NCI-H1436 treated with DMSO at 0.1 percent for 48 hours (cell line): ENCODE results near the gene FGFBP2.
"Not testable (repeated sequence)": the region's sequence is repeated elsewhere in the genome, so short reads cannot be mapped to it uniquely, and the experiment has no call there.

Source experiments
- DNase-seq: peaks from one replicate; lab custom pipeline; 2025; lab: John Stamatoyannopoulos, UW

Gene FGFBP2

DNA sequence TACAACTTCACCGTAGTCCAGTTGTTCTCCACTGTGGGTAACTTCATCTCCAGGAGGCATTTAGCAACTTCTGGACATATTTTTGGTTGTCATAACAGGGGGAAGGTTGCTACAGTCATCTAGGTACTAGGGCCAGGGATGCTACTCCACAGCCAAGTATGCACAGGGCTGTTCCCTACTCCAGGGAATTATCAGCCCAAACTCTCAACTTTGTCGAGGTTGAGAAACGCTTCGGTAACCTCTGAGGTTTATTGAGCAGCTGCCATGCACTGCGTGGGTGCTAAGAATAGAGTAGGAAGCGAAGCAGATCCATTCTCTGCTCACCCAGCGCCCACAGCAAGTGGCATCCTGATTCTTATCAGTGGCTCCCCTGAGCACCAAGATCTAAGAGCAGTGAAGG lies 32.7 kb downstream of the FGFBP2 start:
- DNase-seq = no peak

DNA sequence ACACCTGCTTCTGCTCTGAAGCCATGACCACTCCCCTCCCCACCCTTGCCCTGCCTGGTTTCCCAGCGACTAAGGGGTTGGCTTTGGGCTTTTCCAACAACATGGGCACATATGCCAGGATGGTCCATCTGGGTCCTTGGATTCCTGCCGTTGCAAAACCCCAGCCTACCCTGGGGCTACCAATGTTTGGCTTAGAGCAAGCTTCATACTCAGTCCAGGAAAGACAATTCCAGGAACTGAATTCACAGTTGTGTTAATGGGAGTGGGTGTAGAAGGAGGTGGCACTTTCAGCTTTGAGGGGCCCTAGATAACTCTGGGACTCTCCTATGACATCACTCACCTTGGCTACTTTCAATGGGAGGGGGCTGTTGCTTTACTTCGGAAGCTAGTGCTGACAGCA lies 33.4 kb downstream of the FGFBP2 start:
- no peak for DNase-seq

- DNase-seq = no peak
Observed at GRCh38 chr4:15928883-15929282, 34.1 kb downstream of the FGFBP2 start.

DNA sequence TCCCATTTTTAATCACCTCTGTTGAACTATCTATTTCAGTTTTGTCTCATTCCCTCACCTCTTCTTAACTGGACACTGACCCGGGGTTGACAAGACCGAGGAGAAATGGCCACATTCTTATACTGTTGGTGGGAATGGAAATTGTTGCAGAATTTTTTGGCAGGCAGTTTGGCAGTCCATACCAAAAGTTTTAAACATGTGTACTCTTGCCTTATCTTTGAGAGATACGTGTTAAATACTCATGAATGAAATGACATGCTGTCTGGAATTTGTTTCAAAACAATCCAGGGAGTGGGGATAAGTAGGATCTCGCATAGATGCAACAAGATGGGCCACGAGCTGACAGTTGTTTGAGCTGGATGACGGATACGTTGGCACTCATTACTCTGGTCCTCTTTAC lies 36.5 kb downstream of the FGFBP2 start:
- DNase-seq = no peak

- DNase-seq = no peak
Observed at GRCh38 chr4:15925830-15926229, 37.1 kb downstream of the FGFBP2 start.

- DNase-seq = no peak
Observed at GRCh38 chr4:15921592-15921932, 41.4 kb downstream of the FGFBP2 start.

DNA sequence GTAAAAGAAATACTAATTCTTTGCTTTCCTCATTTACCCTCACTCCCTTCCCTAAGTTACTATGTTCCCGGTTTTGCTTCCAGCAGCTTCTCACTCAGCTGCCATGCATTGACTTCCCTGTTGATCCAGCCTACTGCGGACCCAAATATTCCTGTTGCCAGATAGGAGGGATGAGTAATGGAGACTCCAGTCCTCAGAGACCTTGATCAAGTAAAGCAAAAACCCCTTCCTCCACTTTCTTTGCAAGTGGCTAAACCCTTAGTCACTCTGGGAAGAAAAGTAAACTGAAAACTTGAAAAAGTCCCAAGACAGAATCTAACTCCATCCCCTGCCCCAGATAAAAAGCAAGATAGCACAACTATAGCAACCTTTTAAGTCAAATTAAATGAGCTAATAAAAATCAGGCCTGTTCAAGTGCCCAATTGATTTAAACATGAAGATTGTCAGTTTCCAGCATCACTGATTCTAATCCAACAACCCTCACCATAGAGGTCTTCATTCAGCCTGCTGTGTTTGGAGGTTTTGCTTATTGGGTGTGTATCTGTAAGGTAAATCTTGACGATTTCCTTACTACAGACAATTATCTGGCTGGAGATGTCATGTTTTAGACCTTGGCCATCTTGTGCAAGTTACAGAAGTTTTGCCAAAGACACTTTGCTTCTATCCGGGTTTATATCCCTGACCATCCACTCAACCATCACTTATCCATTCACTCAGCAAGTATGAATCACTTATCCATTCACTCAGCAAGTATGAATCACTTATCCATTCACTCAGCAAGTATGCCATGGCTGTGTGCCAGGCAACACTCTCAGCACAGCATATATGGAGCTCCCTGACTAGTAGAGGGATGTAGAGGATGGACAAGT lies 42.0 kb downstream of the FGFBP2 start:
- no peak for DNase-seq

GRCh38 chr4:15918484-15919129 lies 44.4 kb downstream of the FGFBP2 start:
- DNase-seq = no peak

DNA sequence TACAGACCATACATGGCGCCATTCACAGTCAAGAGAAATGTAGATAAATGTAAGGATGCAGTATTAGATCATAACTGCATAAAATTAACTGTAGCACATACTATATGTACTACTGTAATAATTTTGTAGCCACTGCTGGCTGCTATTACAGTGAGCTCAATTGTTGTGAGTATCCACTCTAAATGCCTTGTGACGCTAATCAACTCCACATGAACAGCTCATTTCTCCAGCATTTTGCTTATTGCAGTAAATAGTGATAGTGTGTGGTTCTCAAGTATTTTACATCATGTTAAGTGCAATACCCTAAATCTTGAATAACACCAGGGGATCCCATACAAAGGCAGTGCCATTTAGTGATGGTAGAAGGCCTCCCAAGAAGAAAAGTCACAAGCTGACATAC lies 45.7 kb downstream of the FGFBP2 start:
- DNase-seq = no peak

DNA sequence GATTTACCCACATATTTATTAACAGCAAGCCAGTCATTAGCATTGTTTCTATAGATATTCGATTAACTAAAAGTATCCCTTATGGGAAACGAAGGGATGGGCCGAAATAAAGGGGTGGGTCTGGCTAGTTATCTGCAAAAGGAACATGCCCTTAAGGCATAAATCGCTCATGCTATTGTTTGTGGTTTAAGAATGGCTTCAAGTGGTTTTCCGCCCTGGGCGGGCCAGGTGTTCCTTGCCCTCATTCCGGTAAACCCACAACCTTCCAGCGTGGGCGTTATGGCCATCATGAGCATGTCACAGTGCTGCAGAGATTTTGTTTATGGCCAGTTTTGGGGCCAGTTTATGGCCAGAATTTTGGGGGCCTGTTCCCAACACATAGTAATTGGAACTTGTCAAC lies 46.6 kb downstream of the FGFBP2 start:
- not testable (repeated sequence) for DNase-seq

GRCh38 chr4:15914736-15915135 lies 48.2 kb downstream of the FGFBP2 start:
- no peak for DNase-seq

DNA sequence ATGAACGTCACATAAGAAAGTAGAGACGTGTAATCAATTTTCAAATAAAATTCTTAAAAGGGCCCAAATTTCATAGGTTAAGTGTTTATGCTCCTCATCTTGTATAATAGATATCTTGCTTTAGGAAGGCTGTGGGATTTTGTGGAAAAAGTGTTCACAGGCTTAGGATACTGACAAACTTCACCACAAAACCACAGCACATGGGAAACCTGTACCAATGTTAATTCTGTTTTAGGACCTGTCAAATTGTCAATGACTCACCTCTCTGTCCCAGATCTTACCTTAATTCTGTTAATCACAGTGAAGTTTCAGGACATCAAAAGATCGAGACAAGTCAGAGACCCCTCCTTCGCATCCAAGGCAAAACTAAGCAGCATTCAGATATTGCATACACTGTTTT lies 48.7 kb downstream of the FGFBP2 start:
- no peak for DNase-seq

- no peak for DNase-seq
Observed at GRCh38 chr4:15913631-15913970, 49.4 kb downstream of the FGFBP2 start.

- no peak for DNase-seq
Observed at GRCh38 chr4:15912961-15913630, 49.9 kb downstream of the FGFBP2 start.

DNA sequence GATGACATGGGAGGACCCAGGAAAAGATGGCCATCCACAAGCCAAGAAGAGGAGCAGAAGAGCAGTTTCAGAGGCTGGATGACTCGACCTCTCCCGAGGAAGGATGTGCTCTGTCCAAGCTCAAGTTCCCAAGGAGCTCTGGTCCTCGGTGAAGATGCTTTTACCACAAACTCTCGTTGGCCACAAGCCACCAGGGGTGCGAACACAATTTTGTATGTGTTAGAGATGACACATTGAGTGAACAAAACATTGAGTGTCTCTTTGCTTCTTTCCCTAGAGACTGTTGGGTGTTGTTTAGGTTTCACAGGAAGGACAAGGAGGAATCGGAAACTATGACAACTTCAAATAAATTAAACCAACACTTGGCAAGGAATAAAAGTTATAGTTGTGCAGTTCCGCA lies 50.7 kb downstream of the FGFBP2 start:
- no peak for DNase-seq
